Epithelial cell of proximal tubule (primary cell): Measurements from ENCODE around the gene EML6. TPM values are rescaled to one million over a fixed set of nuclear protein-coding genes. Genes with fewer than 3 reads are reported as not detected.

Experiments used
- DNase-seq: peaks from one replicate; pipeline ENCODE4 v3.0.0-alpha.2; 2011; ENCODE audit warnings: low read depth
- H3K4me3 ChIP-seq: 2 replicates; pipeline ENCODE4 v1.5.1; 2011; ENCODE audit warnings: low read depth, mild to moderate bottlenecking, low read length
- CTCF ChIP-seq: conservative IDR thresholded peaks from 2 replicates; pipeline ENCODE4 v1.5.1; 2012; ENCODE audit warnings: low read depth, mild to moderate bottlenecking, low read length
- total RNA-seq: library from RNA; depleted of rRNA; stranded (reverse); fragments of >200 nt; gene quantifications from 2 replicates; pipeline ENCODE4 v1.2.3, GENCODE V29; 2015

EML6 gene
- total RNA-seq, 1 donor from 2014 or later, result 3.7 TPM

- no peak for TF ChIP-seq CTCF
- no peak overlapping the region for H3K4me3 ChIP-seq
Observed at GRCh38 chr2:54878182-54878581, 154.7 kb downstream of the EML6 start.

GRCh38 chr2:54879032-54879431, 155.6 kb downstream of the EML6 start:
- no peak for DNase-seq
- no peak overlapping the region for H3K4me3 ChIP-seq
- no peak for TF ChIP-seq CTCF

More at GRCh38 chr2:54878182-54878581, 154.7 kb downstream of the EML6 start:
- no peak for DNase-seq

GRCh38 chr2:54879598-54880332, 156.3 kb downstream of the EML6 start:
- no peak for TF ChIP-seq CTCF
- DNase-seq, result no peak
- no peak overlapping the region for H3K4me3 ChIP-seq

GRCh38 chr2:54880428-54880827, 157.0 kb downstream of the EML6 start:
- no peak overlapping the region for H3K4me3 ChIP-seq
- no peak for TF ChIP-seq CTCF
- no peak for DNase-seq

GRCh38 chr2:54881759-54882158, 158.3 kb downstream of the EML6 start:
- DNase-seq, result no peak
- no peak overlapping the region for H3K4me3 ChIP-seq
- TF ChIP-seq CTCF, result no peak

- no peak for TF ChIP-seq CTCF
- DNase-seq, result no peak
- H3K4me3 ChIP-seq, result no peak overlapping the region
Observed at GRCh38 chr2:54885891-54886290, 162.4 kb downstream of the EML6 start.

- TF ChIP-seq CTCF, result no peak
- no peak for DNase-seq
- H3K4me3 ChIP-seq, result no peak overlapping the region
Observed at GRCh38 chr2:54887850-54888545, 164.5 kb downstream of the EML6 start.
